Muscle layer of duodenum (tissue), 2 donors: ENCODE data around the gene ZNF385D.

Source experiments
- H3K27ac ChIP-seq: one replicate; pipeline ENCODE4 v1.7.0; 2013; ENCODE audit warnings: mild to moderate bottlenecking, low read length
- H3K27me3 ChIP-seq: one replicate; pipeline ENCODE4 v1.7.0; 2013; ENCODE audit warnings: low read depth, mild to moderate bottlenecking, control low read depth, low read length
- H3K36me3 ChIP-seq, 2 donors: one replicate each; pipeline ENCODE4 v1.7.0; 2013; ENCODE audit warnings: low read length in 2 of 2, control low read depth in 1 of 2, mild to moderate bottlenecking in 1 of 2; ENCODE audit not compliant: insufficient read depth in 2 of 2, control insufficient read depth in 1 of 2
- H3K4me1 ChIP-seq, 2 donors: one replicate each; pipeline ENCODE4 v1.7.0; 2013; ENCODE audit warnings: low read length in 2 of 2, mild to moderate bottlenecking in 2 of 2, control low read depth in 1 of 2, moderate library complexity in 1 of 2; ENCODE audit not compliant: insufficient read depth in 2 of 2, control insufficient read depth in 1 of 2
- H3K4me3 ChIP-seq, 2 donors: one replicate each; pipeline ENCODE4 v1.7.0; 2013; ENCODE audit warnings: low read length in 2 of 2, low read depth in 1 of 2, mild to moderate bottlenecking in 1 of 2
- H3K9me3 ChIP-seq, 2 donors: one replicate each; pipeline ENCODE4 v1.7.0; 2013; ENCODE audit warnings: low read length in 2 of 2, control low read depth in 1 of 2, mild to moderate bottlenecking in 1 of 2; ENCODE audit not compliant: control insufficient read depth in 1 of 2
- donor health status: healthy.

The ZNF385D gene

GRCh38 chr3:21747966-21748555, 2.9 kb downstream of the ZNF385D start:
- H3K4me1 ChIP-seq: peaks cover 0 to 5% of the 10 kb centered on the region in 2 donors
- peak overlapping the region; percentile 5 to 61 for H3K4me3 ChIP-seq
- no peak overlapping the region for H3K27ac ChIP-seq
- H3K36me3 ChIP-seq: no peaks in the 10 kb centered on the region
- H3K9me3 ChIP-seq: no peaks in the 10 kb centered on the region
- no peaks in the 10 kb centered on the region for H3K27me3 ChIP-seq

GRCh38 chr3:21747376-21747775, 3.6 kb downstream of the ZNF385D start:
- peaks cover 0 to 5% of the 10 kb centered on the region in 2 donors for H3K4me1 ChIP-seq
- H3K36me3 ChIP-seq: no peaks in the 10 kb centered on the region
- no peak overlapping the region for H3K27ac ChIP-seq
- peak overlapping the region in 1 of 2 donors; percentile 61 for H3K4me3 ChIP-seq
- H3K9me3 ChIP-seq: no peaks in the 10 kb centered on the region
- H3K27me3 ChIP-seq: no peaks in the 10 kb centered on the region

GRCh38 chr3:21745966-21746365, 5.0 kb downstream of the ZNF385D start:
- H3K4me3 ChIP-seq: no peak overlapping the region
- H3K4me1 ChIP-seq: peaks cover 0 to 5% of the 10 kb centered on the region in 2 donors
- H3K27me3 ChIP-seq: no peaks in the 10 kb centered on the region
- peak overlapping the region; percentile 0 for H3K27ac ChIP-seq
- no peaks in the 10 kb centered on the region for H3K9me3 ChIP-seq
- H3K36me3 ChIP-seq: no peaks in the 10 kb centered on the region

GRCh38 chr3:21744793-21745192, 6.2 kb downstream of the ZNF385D start:
- Histone ChIP-seq H3K27me3 (no peaks in the 10 kb centered on the region), H3K36me3 (no peaks in the 10 kb centered on the region), H3K27ac (no peak overlapping the region), H3K4me1 (no peaks in the 10 kb centered on the region), H3K4me3 (no peak overlapping the region), H3K9me3 (no peaks in the 10 kb centered on the region)

- Histone ChIP-seq H3K36me3 (no peaks in the 10 kb centered on the region), H3K4me1 (no peaks in the 10 kb centered on the region), H3K4me3 (no peak overlapping the region), H3K9me3 (no peaks in the 10 kb centered on the region), H3K27me3 (no peaks in the 10 kb centered on the region), H3K27ac (no peak overlapping the region)
These were observed 11.9 kb downstream of the ZNF385D start for GRCh38 chr3:21738935-21739702.

GRCh38 chr3:21738283-21738682, 12.7 kb downstream of the ZNF385D start:
- no peaks in the 10 kb centered on the region for H3K4me1 ChIP-seq
- no peaks in the 10 kb centered on the region for H3K36me3 ChIP-seq
- H3K27me3 ChIP-seq: no peaks in the 10 kb centered on the region
- H3K27ac ChIP-seq: no peak overlapping the region
- no peaks in the 10 kb centered on the region for H3K9me3 ChIP-seq
- H3K4me3 ChIP-seq: no peak overlapping the region

GRCh38 chr3:21734746-21735145, 16.3 kb downstream of the ZNF385D start:
- Histone ChIP-seq H3K27me3 (no peaks in the 10 kb centered on the region), H3K27ac (no peak overlapping the region), H3K4me3 (no peak overlapping the region)

GRCh38 chr3:21729888-21730459, 21.0 kb downstream of the ZNF385D start:
- no peak overlapping the region for H3K27ac ChIP-seq
- H3K27me3 ChIP-seq: no peaks in the 10 kb centered on the region
- H3K4me3 ChIP-seq: no peak overlapping the region
- H3K4me1 ChIP-seq: no peaks in the 10 kb centered on the region
- no peaks in the 10 kb centered on the region for H3K9me3 ChIP-seq
- H3K36me3 ChIP-seq: no peaks in the 10 kb centered on the region

More at GRCh38 chr3:21734746-21735145, 16.3 kb downstream of the ZNF385D start:
- Histone ChIP-seq H3K9me3 (no peaks in the 10 kb centered on the region), H3K36me3 (no peaks in the 10 kb centered on the region), H3K4me1 (no peaks in the 10 kb centered on the region)

GRCh38 chr3:21729331-21729730, 21.7 kb downstream of the ZNF385D start:
- Histone ChIP-seq H3K9me3 (no peaks in the 10 kb centered on the region), H3K36me3 (no peaks in the 10 kb centered on the region), H3K27ac (no peak overlapping the region), H3K27me3 (no peaks in the 10 kb centered on the region), H3K4me3 (no peak overlapping the region), H3K4me1 (no peaks in the 10 kb centered on the region)

GRCh38 chr3:21722768-21723167, 28.2 kb downstream of the ZNF385D start:
- H3K36me3 ChIP-seq: no peaks in the 10 kb centered on the region
- peaks cover 0 to 2% of the 10 kb centered on the region in 2 donors for H3K9me3 ChIP-seq
- no peaks in the 10 kb centered on the region for H3K4me1 ChIP-seq
- no peak overlapping the region for H3K4me3 ChIP-seq
- H3K27ac ChIP-seq: no peak overlapping the region
- no peaks in the 10 kb centered on the region for H3K27me3 ChIP-seq

- Histone ChIP-seq H3K4me3 (no peak overlapping the region), H3K27ac (no peak overlapping the region), H3K36me3 (no peaks in the 10 kb centered on the region), H3K9me3 (peaks cover 0 to 2% of the 10 kb centered on the region in 2 donors), H3K27me3 (no peaks in the 10 kb centered on the region), H3K4me1 (no peaks in the 10 kb centered on the region)
These were observed 28.7 kb downstream of the ZNF385D start for GRCh38 chr3:21722301-21722700.
